GM12865 (cell line): ENCODE data around the gene FARP1.

Source experiments
- DNase-seq: peaks from one replicate; pipeline ENCODE4 v3.0.0; 2010; ENCODE audit warnings: low read depth
- H3K4me3 ChIP-seq: 2 replicates; pipeline ENCODE4 v1.5.1; 2011; ENCODE audit warnings: mild to moderate bottlenecking, low read depth, low read length, control low read depth
- CTCF ChIP-seq: IDR thresholded peaks from 2 replicates; pipeline ENCODE4 v1.5.1; 2011; ENCODE audit warnings: low read length, control low read depth, low read depth, inconsistent platforms; ENCODE audit not compliant: insufficient read depth; ENCODE audit errors: missing control alignments

FARP1 gene

GRCh38 chr13:98100481-98100880, 42.4 kb upstream of the FARP1 start:
- TF ChIP-seq CTCF, result no peak
- no peak overlapping the region for H3K4me3 ChIP-seq
- DNase-seq, result no peak

- no peak for DNase-seq
- H3K4me3 ChIP-seq, result no peak overlapping the region
- TF ChIP-seq CTCF, result no peak
Observed at GRCh38 chr13:98103531-98103930, 39.4 kb upstream of the FARP1 start.

DNA sequence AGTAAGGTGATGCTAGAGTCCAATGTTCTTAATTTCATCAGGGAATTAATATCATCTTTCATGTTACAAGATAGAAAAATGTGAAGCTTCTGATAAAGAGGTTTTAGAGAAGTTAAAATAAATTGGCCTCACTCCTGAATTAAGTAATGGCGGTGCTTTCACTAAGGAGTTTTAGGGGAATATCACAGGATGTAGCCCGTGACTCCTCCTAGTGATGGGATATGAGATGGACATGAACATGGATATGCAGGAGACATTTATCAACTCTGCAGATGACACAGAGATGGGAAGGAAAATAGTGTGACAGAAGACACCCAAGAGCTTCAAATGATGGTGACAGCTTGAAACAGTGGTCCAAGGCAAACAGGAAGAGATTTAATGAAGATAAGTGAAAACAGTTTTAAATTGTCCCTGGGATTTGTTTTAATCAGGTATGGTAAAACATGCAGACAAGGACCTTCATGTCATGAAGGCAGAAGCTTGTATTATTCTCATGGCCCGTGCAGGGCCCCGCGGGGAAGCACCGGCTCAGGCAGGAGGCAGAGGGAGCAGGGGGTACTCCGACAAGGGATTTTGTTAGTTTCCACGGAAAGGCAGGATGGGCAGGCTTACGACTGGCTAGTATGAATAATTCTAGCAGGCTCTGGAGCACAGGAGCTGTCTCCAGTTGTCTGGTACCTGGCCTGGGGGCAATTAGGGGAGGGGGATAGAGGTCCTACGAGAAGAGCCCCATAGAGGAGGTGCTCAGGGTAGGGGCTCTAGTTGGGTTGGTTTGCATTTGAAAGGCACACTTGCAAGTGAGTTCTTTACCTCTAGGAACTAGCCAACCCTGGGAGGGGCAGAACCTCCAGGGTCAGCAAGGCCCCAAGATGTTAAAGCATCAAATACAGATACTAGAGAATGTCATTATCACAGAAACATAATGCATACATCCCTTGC, 38.7 kb upstream of the FARP1 start:
- H3K4me3 ChIP-seq, result no peak overlapping the region
- TF ChIP-seq CTCF, result no peak
- no peak for DNase-seq

DNA sequence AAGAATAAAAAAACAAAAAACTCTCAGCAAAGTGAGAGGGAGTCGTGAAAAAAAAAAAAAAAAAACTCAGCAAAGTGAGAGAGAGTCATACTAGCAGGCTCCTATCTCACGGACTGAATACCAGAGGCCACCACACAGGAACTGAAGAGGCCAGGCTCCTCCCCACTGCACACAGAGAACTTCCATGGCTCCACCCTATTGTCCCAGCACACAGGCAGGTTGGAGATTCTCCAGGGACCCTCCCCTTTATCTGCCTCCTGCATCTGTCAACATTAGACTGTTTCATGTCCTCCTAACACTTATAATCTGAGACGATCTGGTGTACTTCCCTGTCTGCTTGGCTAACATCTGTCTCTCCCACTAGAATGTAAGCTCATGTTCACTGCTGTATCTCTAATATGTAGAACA, 37.0 kb upstream of the FARP1 start:
- no peak for TF ChIP-seq CTCF
- no peak for DNase-seq
- H3K4me3 ChIP-seq, result no peak overlapping the region

DNA sequence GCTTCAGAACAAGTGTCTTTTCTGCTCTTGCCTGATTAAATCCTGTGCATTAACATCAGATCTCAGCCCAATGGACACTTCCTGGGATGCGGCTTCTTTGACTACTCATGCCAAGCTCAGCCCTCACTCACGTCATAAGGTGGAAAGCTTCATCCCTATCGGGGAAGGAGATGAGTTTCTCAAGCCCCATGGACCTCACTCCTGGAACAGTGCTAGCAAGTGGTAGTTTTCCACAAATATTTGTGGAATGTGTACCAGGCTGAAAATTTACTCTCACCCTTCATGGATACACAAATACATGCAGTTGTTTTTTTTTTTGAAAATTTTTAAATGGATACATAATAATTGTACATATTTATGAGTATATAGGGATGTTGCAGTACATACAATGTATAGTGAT, 34.6 kb upstream of the FARP1 start:
- DNase-seq, result no peak
- TF ChIP-seq CTCF, result no peak
- H3K4me3 ChIP-seq, result no peak overlapping the region

DNA sequence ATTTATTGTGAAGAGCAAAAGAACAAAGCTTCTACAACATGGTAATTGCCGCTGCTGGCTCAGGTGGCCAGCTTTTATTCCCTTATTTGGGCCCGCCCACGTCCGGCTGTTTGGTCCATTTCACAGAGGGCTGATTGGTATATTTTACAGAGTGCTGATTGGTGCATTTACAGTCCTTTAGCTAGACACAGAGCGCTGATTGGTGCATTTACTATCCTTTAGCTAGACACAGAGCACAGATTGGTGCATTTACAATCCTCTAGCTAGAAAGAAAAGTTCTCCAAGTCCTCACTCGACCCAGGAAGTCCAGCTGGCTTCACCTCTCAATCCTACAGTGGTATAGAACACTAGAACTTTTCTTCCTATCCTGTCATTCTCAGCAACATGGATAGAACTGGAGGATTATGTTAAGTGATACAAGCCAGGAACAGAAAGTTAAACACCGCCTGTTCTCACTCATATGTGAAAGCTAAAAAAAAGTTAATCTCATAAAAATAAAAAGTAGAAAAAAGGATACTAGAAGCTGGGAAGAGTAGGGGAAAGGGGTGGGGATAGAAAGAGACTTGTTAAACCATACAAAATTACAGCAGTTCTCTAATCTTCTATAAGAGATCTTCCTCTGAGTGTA, 33.6 kb upstream of the FARP1 start:
- DNase-seq, result no peak
- TF ChIP-seq CTCF, result no peak
- no peak overlapping the region for H3K4me3 ChIP-seq
